Measurements from ENCODE around the gene MRPL55.

GRCh38 chr1:228084797-228085196 is 24.3 kb downstream of the MRPL55 start:
- TF ChIP-seq CTCF (IDR thresholded peaks at IDR 0.05; ENCODE audit: insufficient read depth, low read length), result no peak
- no peak for TF ChIP-seq POLR2AphosphoS5 (IDR thresholded peaks at IDR 0.05; ENCODE audit: low read depth)
